NCI-H1048 (cell line): ENCODE results near the gene CDHR1.
"Not testable (repeated sequence)": the region's sequence is repeated elsewhere in the genome, so short reads cannot be mapped to it uniquely, and the experiment has no call there.

Experiments
- DNase-seq: peaks from one replicate; lab custom pipeline; 2025; lab: John Stamatoyannopoulos, UW

Gene CDHR1

GRCh38 chr10:84194424-84195043, at the start of gene CDHR1:
CDHR1 (plus strand) TSS chr10:84194537; CDS start chr10:84194761, 224 bp downstream.
- DNase-seq: no peak

- no peak for DNase-seq
Measured at GRCh38 chr10:84147347-84147746, 47.0 kb upstream of the CDHR1 start.

- DNase-seq: not testable (repeated sequence)
Measured at GRCh38 chr10:84148006-84148597, 46.2 kb upstream of the CDHR1 start.

GRCh38 chr10:84149854-84150253, 44.5 kb upstream of the CDHR1 start:
- no peak for DNase-seq

GRCh38 chr10:84152769-84153168, 41.6 kb upstream of the CDHR1 start:
- DNase-seq: no peak

GRCh38 chr10:84155521-84155920, 38.8 kb upstream of the CDHR1 start:
- no peak for DNase-seq

- no peak for DNase-seq
Measured at GRCh38 chr10:84156009-84156408, 38.3 kb upstream of the CDHR1 start.

GRCh38 chr10:84156768-84157167, 37.6 kb upstream of the CDHR1 start:
- DNase-seq: no peak

- DNase-seq: no peak
Measured at GRCh38 chr10:84158061-84158460, 36.3 kb upstream of the CDHR1 start.

GRCh38 chr10:84158550-84158949, 35.8 kb upstream of the CDHR1 start:
- no peak for DNase-seq

- no peak for DNase-seq
Measured at GRCh38 chr10:84159076-84159685, 35.2 kb upstream of the CDHR1 start.

- DNase-seq: no peak
Measured at GRCh38 chr10:84160663-84161362, 33.5 kb upstream of the CDHR1 start.

GRCh38 chr10:84163996-84164395, 30.3 kb upstream of the CDHR1 start:
- no peak for DNase-seq

GRCh38 chr10:84164442-84164841, 29.9 kb upstream of the CDHR1 start:
- no peak for DNase-seq

- DNase-seq: no peak
Measured at GRCh38 chr10:84166620-84167288, 27.6 kb upstream of the CDHR1 start.

GRCh38 chr10:84167289-84167653, 27.1 kb upstream of the CDHR1 start:
- not testable (repeated sequence) for DNase-seq

GRCh38 chr10:84168382-84168781, 26.0 kb upstream of the CDHR1 start:
- DNase-seq: not testable (repeated sequence)

GRCh38 chr10:84171237-84171636, 23.1 kb upstream of the CDHR1 start:
- not testable (repeated sequence) for DNase-seq

- not testable (repeated sequence) for DNase-seq
Measured at GRCh38 chr10:84171700-84172466, 22.5 kb upstream of the CDHR1 start.

GRCh38 chr10:84172467-84173356, 21.6 kb upstream of the CDHR1 start:
- DNase-seq: no peak

- no peak for DNase-seq
Measured at GRCh38 chr10:84173501-84173929, 20.8 kb upstream of the CDHR1 start, which contains the start of gene GPR15LG. GPR15LG (plus strand) TSS chr10:84173801; CDS start chr10:84173852, 51 bp downstream.
